ENCODE measurements around the gene KNOP1.

KNOP1 gene

GRCh38 chr16:19766554-19766884 is 48.5 kb upstream of the KNOP1 start:
- no peaks in the 10 kb centered on the region for H3K79me2 ChIP-seq (ENCODE audit: insufficient read depth, low read length)
- TF ChIP-seq EZH2phosphoT487 (IDR thresholded peaks at IDR 0.05; ENCODE audit: borderline replicate concordance), result no peak
- no peak for TF ChIP-seq CTCF (conservative IDR thresholded peaks at IDR 0.05; ENCODE audit: low read length)
- no peaks in the 10 kb centered on the region for H3K27me3 ChIP-seq (ENCODE audit: insufficient read depth, low read length, poor library complexity, severe bottlenecking)
- no peak overlapping the region for H3K9ac ChIP-seq (ENCODE audit: low read depth, low read length, poor library complexity, severe bottlenecking)
- H3K9me3 ChIP-seq (ENCODE audit: insufficient read depth, low read depth, low read length), result 0 out of 2 replicates have a peak, but pooled peaks cover 4% of the 10 kb centered on the region
- no peaks in the 10 kb centered on the region for H3K9me2 ChIP-seq (replicated peaks; ENCODE audit: low read depth, low read length)
- H4K20me1 ChIP-seq (ENCODE audit: insufficient read depth, low read length, poor library complexity, severe bottlenecking), result no peaks in the 10 kb centered on the region
- H3K4me2 ChIP-seq (ENCODE audit: low read depth, low read length, poor library complexity, severe bottlenecking), result no peak overlapping the region
- no peak overlapping the region for H2AFZ ChIP-seq (ENCODE audit: low read length)
- H3F3A ChIP-seq (ENCODE audit: low read depth), result no peaks in the 10 kb centered on the region
- no peak overlapping the region for H3K4me3 ChIP-seq (ENCODE audit: low read length, poor library complexity, severe bottlenecking)
- H3K36me3 ChIP-seq (ENCODE audit: insufficient read depth, low read length), result no peaks in the 10 kb centered on the region
- no peaks in the 10 kb centered on the region for H3K4me1 ChIP-seq (ENCODE audit: insufficient read depth, low read length, poor library complexity, severe bottlenecking)

- no peak overlapping the region for H3K9ac ChIP-seq (ENCODE audit: low read depth, low read length, poor library complexity, severe bottlenecking)
- H3K79me2 ChIP-seq (ENCODE audit: insufficient read depth, low read length), result no peaks in the 10 kb centered on the region
- no peak overlapping the region for H3K4me3 ChIP-seq (ENCODE audit: low read length, poor library complexity, severe bottlenecking)
- H3K4me2 ChIP-seq (ENCODE audit: low read depth, low read length, poor library complexity, severe bottlenecking), result no peak overlapping the region
- H3F3A ChIP-seq (ENCODE audit: low read depth), result no peaks in the 10 kb centered on the region
- H3K27me3 ChIP-seq (ENCODE audit: insufficient read depth, low read length, poor library complexity, severe bottlenecking), result no peaks in the 10 kb centered on the region
- no peak overlapping the region for H2AFZ ChIP-seq (ENCODE audit: low read length)
- 0 out of 2 replicates have a peak, but pooled peaks cover 4% of the 10 kb centered on the region for H3K9me3 ChIP-seq (ENCODE audit: insufficient read depth, low read depth, low read length)
- no peaks in the 10 kb centered on the region for H4K20me1 ChIP-seq (ENCODE audit: insufficient read depth, low read length, poor library complexity, severe bottlenecking)
- H3K4me1 ChIP-seq (ENCODE audit: insufficient read depth, low read length, poor library complexity, severe bottlenecking), result no peaks in the 10 kb centered on the region
- H3K36me3 ChIP-seq (ENCODE audit: insufficient read depth, low read length), result no peaks in the 10 kb centered on the region
- no peaks in the 10 kb centered on the region for H3K9me2 ChIP-seq (replicated peaks; ENCODE audit: low read depth, low read length)
- TF ChIP-seq EZH2phosphoT487 (IDR thresholded peaks at IDR 0.05; ENCODE audit: borderline replicate concordance) (no peak), CTCF (conservative IDR thresholded peaks at IDR 0.05; ENCODE audit: low read length) (no peak)
These were observed 48.0 kb upstream of the KNOP1 start for GRCh38 chr16:19765860-19766553.

- H3K79me2 ChIP-seq (ENCODE audit: insufficient read depth, low read length), result no peaks in the 10 kb centered on the region
- no peaks in the 10 kb centered on the region for H3K4me1 ChIP-seq (ENCODE audit: insufficient read depth, low read length, poor library complexity, severe bottlenecking)
- no peak overlapping the region for H3K4me3 ChIP-seq (ENCODE audit: low read length, poor library complexity, severe bottlenecking)
- no peaks in the 10 kb centered on the region for H3K9me2 ChIP-seq (replicated peaks; ENCODE audit: low read depth, low read length)
- H3K9ac ChIP-seq (ENCODE audit: low read depth, low read length, poor library complexity, severe bottlenecking), result no peak overlapping the region
- H3K36me3 ChIP-seq (ENCODE audit: insufficient read depth, low read length), result no peaks in the 10 kb centered on the region
- no peaks in the 10 kb centered on the region for H3K27me3 ChIP-seq (ENCODE audit: insufficient read depth, low read length, poor library complexity, severe bottlenecking)
- H4K20me1 ChIP-seq (ENCODE audit: insufficient read depth, low read length, poor library complexity, severe bottlenecking), result no peaks in the 10 kb centered on the region
- TF ChIP-seq CTCF (conservative IDR thresholded peaks at IDR 0.05; ENCODE audit: low read length), result no peak
- TF ChIP-seq EZH2phosphoT487 (IDR thresholded peaks at IDR 0.05; ENCODE audit: borderline replicate concordance), result no peak
- H3K9me3 ChIP-seq (ENCODE audit: insufficient read depth, low read depth, low read length), result no peaks in the 10 kb centered on the region
- H2AFZ ChIP-seq (ENCODE audit: low read length), result no peak overlapping the region
- no peaks in the 10 kb centered on the region for H3F3A ChIP-seq (ENCODE audit: low read depth)
- no peak overlapping the region for H3K4me2 ChIP-seq (ENCODE audit: low read depth, low read length, poor library complexity, severe bottlenecking)
These were observed 42.5 kb upstream of the KNOP1 start for GRCh38 chr16:19760356-19761060.
